HepG2 (cell line): ENCODE data around the gene UNC13D. TPM values are rescaled to one million over a fixed set of nuclear protein-coding genes. Genes with fewer than 3 reads are reported as not detected.

ENCODE experiments used
- FOXP1 ChIP-seq, 2 experiments: fragments of 450-650 bp in 1 of 2; IDR thresholded peaks; 2 replicates each; pipeline ENCODE4 v1.6.1; 2017 to 2018; ENCODE audit warnings: antibody characterized with exemption in 1 of 2
- HDAC1 ChIP-seq: sonication (generic); formaldehyde crosslinking; IDR thresholded peaks from 2 replicates; pipeline ENCODE4 v1.5.1; 2020; ENCODE audit warnings: mild to moderate bottlenecking, missing genetic modification reagents
- HES4 ChIP-seq: sonication (generic); formaldehyde crosslinking; IDR thresholded peaks from 2 replicates; pipeline ENCODE4 v1.9.0; 2021; ENCODE audit warnings: mild to moderate bottlenecking, missing genetic modification reagents, borderline replicate concordance
- KAT8 ChIP-seq: IDR thresholded peaks from 2 replicates; pipeline ENCODE4 v1.6.1; 2016; ENCODE audit warnings: missing genetic modification reagents, missing compliant biosample characterization
- MTF1 ChIP-seq: sonication (generic); formaldehyde crosslinking; IDR thresholded peaks from 2 replicates; pipeline ENCODE4 v1.5.0; 2020; ENCODE audit warnings: missing genetic modification reagents
- NFE2L1 ChIP-seq: sonication (generic); formaldehyde crosslinking; IDR thresholded peaks from 2 replicates; pipeline ENCODE4 v1.4.0; 2020; ENCODE audit warnings: missing genetic modification reagents, mild to moderate bottlenecking, borderline replicate concordance
- PHB2 ChIP-seq: fragments of 450-650 bp; IDR thresholded peaks from 2 replicates; pipeline ENCODE4 v1.6.1; 2018; ENCODE audit not compliant: partially characterized antibody
- XBP1 ChIP-seq: sonication (generic); formaldehyde crosslinking; IDR thresholded peaks from 2 replicates; pipeline ENCODE4 v1.5.0; 2020; ENCODE audit warnings: missing genetic modification reagents
- ZNF234 ChIP-seq: sonication (generic); formaldehyde crosslinking; conservative IDR thresholded peaks from 2 replicates; pipeline ENCODE4 v1.5.1; 2020; ENCODE audit warnings: mild to moderate bottlenecking, missing genetic modification reagents
- ZNF318 ChIP-seq: sonication (generic); formaldehyde crosslinking; IDR thresholded peaks from 2 replicates; pipeline ENCODE4 v1.4.0; 2020; ENCODE audit warnings: mild to moderate bottlenecking, missing genetic modification reagents
- ZNF414 ChIP-seq: sonication (generic); formaldehyde crosslinking; IDR thresholded peaks from 2 replicates; pipeline ENCODE4 v1.5.0; 2020; ENCODE audit warnings: missing genetic modification reagents
- ZNF484 ChIP-seq: sonication (generic); formaldehyde crosslinking; IDR thresholded peaks from 2 replicates; pipeline ENCODE4 v1.5.1; 2020; ENCODE audit warnings: mild to moderate bottlenecking, low read depth, missing genetic modification reagents, borderline replicate concordance
- ZNF512 ChIP-seq: sonication (generic); formaldehyde crosslinking; IDR thresholded peaks from 2 replicates; pipeline ENCODE4 v1.4.0; 2020; ENCODE audit warnings: mild to moderate bottlenecking, missing genetic modification reagents
- ZNF570 ChIP-seq: sonication (generic); formaldehyde crosslinking; IDR thresholded peaks from 2 replicates; pipeline ENCODE4 v1.4.0; 2020; ENCODE audit warnings: mild to moderate bottlenecking, missing genetic modification reagents, borderline replicate concordance
- ZNF598 ChIP-seq: sonication (generic); formaldehyde crosslinking; IDR thresholded peaks from 2 replicates; pipeline ENCODE4 v1.5.1; 2020; ENCODE audit warnings: mild to moderate bottlenecking, missing genetic modification reagents, borderline replicate concordance
- ZNF816 ChIP-seq: sonication (generic); formaldehyde crosslinking; IDR thresholded peaks from 2 replicates; pipeline ENCODE4 v1.8.0; 2022; ENCODE audit warnings: missing genetic modification reagents, mild to moderate bottlenecking, borderline replicate concordance
- polyA plus RNA-seq, 8 experiments: library from polyadenylated mRNA; depleted of rRNA in 3 of 8; stranded (reverse) in 7 of 8; unstranded in 1 of 8; fragments of >200 nt; fragmentation: Illumina TruSeq in 4 of 8; extraction: Trizol in 4 of 8; gene quantifications; 2 replicates each; pipeline versions ENCODE4 v1.2.1 to v1.2.3, GENCODE V29; 2011 to 2016; ENCODE audit warnings: low read depth in 4 of 8, missing spikeins in 1 of 8, mixed read lengths in 1 of 8; ENCODE audit not compliant: insufficient read depth in 1 of 8
- total RNA-seq, 5 experiments: library from RNA; depleted of rRNA; stranded (reverse); fragments of >200 nt; fragmentation: Illumina TruSeq; extraction: Trizol; gene quantifications; 2 replicates each; pipeline ENCODE4 v1.2.3, GENCODE V29; 2016; ENCODE audit warnings: low read depth in 1 of 5
- TF ChIP-seq, protein P1 (sequence below): sonication (generic); formaldehyde crosslinking; IDR thresholded peaks from 2 replicates; pipeline ENCODE4 v1.4.0; 2020; ENCODE audit warnings: missing genetic modification reagents, borderline replicate concordance

UNC13D gene
- total and polyA plus RNA-seq, 2 of the 13 experiments (the other 11 are each of a cell fraction or from before 2014, with no cell fraction given) = 29.7 to 42.7 TPM

GRCh38 chr17:75779250-75779986 lies 64.8 kb downstream of the UNC13D start (continued):
- TF ChIP-seq XBP1 (CRISPR knock-in tag) = 0 out of 2 replicates have a peak, but pooled peaks have one; percentile 68
- TF ChIP-seq ZNF512 (CRISPR knock-in tag) = no peak
- TF ChIP-seq ZNF414 (CRISPR knock-in tag) = no peak
- peak; percentile 83; the same call in 1 of the 2 replicates for TF ChIP-seq HDAC1
- TF ChIP-seq MTF1 (CRISPR knock-in tag) = peak; percentile 84; the same call in 1 of the 2 replicates
- TF ChIP-seq NFE2L1 (CRISPR knock-in tag) = peak; percentile 75; the same call in 1 of the 2 replicates
- TF ChIP-seq ZNF484 (CRISPR knock-in tag) = no peak
- peak; percentile 64; the same call in 1 of the 2 replicates for TF ChIP-seq ZNF318 (CRISPR knock-in tag)
- TF ChIP-seq ZNF234 (CRISPR knock-in tag) = no peak
- no peak for TF ChIP-seq PHB2
- TF ChIP-seq, protein P1, sequence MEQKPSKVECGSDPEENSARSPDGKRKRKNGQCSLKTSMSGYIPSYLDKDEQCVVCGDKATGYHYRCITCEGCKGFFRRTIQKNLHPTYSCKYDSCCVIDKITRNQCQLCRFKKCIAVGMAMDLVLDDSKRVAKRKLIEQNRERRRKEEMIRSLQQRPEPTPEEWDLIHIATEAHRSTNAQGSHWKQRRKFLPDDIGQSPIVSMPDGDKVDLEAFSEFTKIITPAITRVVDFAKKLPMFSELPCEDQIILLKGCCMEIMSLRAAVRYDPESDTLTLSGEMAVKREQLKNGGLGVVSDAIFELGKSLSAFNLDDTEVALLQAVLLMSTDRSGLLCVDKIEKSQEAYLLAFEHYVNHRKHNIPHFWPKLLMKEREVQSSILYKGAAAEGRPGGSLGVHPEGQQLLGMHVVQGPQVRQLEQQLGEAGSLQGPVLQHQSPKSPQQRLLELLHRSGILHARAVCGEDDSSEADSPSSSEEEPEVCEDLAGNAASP (CRISPR knock-in tag) = peak; percentile 78
- no peak for TF ChIP-seq ZNF570
- TF ChIP-seq ZNF816 = no peak; the same call in none of the 2 replicates
- TF ChIP-seq ZNF598 (CRISPR knock-in tag) = peak; percentile 92
- no peak for TF ChIP-seq FOXP1 (IDR thresholded peaks at IDR 0.05)
- peak; percentile 34; the same call in 1 of the 2 replicates for TF ChIP-seq FOXP1 (CRISPR knock-in tag; IDR thresholded peaks at IDR 0.05)
- TF ChIP-seq HES4 = peak; percentile 96
- TF ChIP-seq KAT8 = peak; percentile 94
